ENCODE measurements around the gene DRD5. TPM values are rescaled to one million over a fixed set of nuclear protein-coding genes. Genes with fewer than 3 reads are reported as not detected.

Gene DRD5
- total RNA-seq, 2 experiments from 2014 or later: not detected

DNA sequence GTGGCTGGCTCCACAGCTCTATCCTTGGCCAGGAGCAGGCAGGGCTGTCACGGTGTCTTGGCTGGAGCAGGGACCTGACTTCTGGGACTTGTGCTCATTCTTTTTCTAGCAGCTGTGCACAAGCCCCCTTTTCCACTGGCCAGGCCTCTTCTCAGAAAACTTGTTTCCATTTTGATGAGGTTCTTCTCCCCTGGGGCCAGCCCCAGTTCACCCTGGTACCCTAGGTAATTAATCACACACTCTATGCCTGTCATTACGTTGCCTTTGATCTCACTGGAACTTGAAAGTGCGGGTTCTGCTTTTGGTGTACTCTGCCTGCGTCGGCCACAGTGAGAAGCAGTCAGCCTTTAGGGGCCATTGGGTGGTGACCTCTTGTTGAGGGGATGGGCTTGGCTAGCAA lies 26.6 kb downstream of the DRD5 start:
- intact Hi-C loops (cut with DNase I, micrococcal nuclease): no loop called here
- Histone ChIP-seq H3K4me1 (ENCODE audit: insufficient read depth, low read length) (no peaks in the 10 kb centered on the region), H3K4me3 (ENCODE audit: low read length) (no peak overlapping the region), H3K9me3 (ENCODE audit: control insufficient read depth in 1 of 2, insufficient read depth in 1 of 2, low read length in 2 of 2) (no peaks in the 10 kb centered on the region), H3K27ac (ENCODE audit: low read depth in 1 of 2, low read length in 2 of 2) (no peak overlapping the region), H3K27me3 (ENCODE audit: control insufficient read depth in 1 of 2, insufficient read depth in 2 of 2, low read length in 2 of 2) (no peaks in the 10 kb centered on the region), H3K36me3 (ENCODE audit: insufficient read depth, low read length) (no peaks in the 10 kb centered on the region)
- POLR2A ChIA-PET: no interaction called here
- Mint-ChIP-seq H3K27ac (no peak overlapping the region), H3K9me3 (no peaks in the 10 kb centered on the region), H3K27me3 (peaks cover 23% of the 10 kb centered on the region), H3K4me3 (no peak overlapping the region), H3K36me3 (ENCODE audit: low read depth) (no peaks in the 10 kb centered on the region), H3K4me1 (ENCODE audit: low read depth) (no peaks in the 10 kb centered on the region)
- no peak for ATAC-seq (ENCODE audit: poor library complexity)
- CTCF ChIA-PET: no interaction called here
- TF ChIP-seq, protein P1, sequence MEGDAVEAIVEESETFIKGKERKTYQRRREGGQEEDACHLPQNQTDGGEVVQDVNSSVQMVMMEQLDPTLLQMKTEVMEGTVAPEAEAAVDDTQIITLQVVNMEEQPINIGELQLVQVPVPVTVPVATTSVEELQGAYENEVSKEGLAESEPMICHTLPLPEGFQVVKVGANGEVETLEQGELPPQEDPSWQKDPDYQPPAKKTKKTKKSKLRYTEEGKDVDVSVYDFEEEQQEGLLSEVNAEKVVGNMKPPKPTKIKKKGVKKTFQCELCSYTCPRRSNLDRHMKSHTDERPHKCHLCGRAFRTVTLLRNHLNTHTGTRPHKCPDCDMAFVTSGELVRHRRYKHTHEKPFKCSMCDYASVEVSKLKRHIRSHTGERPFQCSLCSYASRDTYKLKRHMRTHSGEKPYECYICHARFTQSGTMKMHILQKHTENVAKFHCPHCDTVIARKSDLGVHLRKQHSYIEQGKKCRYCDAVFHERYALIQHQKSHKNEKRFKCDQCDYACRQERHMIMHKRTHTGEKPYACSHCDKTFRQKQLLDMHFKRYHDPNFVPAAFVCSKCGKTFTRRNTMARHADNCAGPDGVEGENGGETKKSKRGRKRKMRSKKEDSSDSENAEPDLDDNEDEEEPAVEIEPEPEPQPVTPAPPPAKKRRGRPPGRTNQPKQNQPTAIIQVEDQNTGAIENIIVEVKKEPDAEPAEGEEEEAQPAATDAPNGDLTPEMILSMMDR (IDR thresholded peaks at IDR 0.05): no peak
- no peak for DNase-seq

DNA sequence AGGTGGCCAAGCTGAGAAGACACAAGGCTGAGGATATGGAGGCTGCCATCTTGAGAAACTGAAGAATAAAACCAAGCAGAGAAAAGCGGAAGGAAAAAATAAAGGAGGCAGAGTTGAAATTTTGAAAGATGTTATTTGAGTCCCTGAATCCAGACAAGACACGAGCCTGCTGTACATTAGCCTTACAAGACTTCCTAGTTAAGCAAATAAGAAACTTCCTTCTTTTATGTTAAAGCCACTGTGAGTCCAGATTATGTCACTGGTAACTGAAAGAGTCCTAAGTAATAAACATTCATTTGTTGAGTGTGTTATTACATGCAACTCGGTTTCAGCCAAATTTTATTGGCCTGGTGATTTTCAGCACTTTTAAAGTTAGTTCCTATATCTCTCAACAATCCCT lies 30.4 kb downstream of the DRD5 start:
- H3K27me3 ChIP-seq (ENCODE audit: control insufficient read depth in 1 of 2, insufficient read depth in 2 of 2, low read length in 2 of 2): no peaks in the 10 kb centered on the region
- Mint-ChIP-seq H3K4me3 (no peak overlapping the region), H3K4me1 (ENCODE audit: low read depth) (no peaks in the 10 kb centered on the region), H3K27ac (no peak overlapping the region), H3K27me3 (peaks cover 16% of the 10 kb centered on the region), H3K36me3 (ENCODE audit: low read depth) (no peaks in the 10 kb centered on the region), H3K9me3 (no peaks in the 10 kb centered on the region)
- no peak overlapping the region for H3K27ac ChIP-seq (ENCODE audit: low read depth in 1 of 2, low read length in 2 of 2)
- DNase-seq (no peak), ATAC-seq (ENCODE audit: poor library complexity) (no peak)
- ChIA-PET CTCF (no interaction called here), POLR2A (no interaction called here)
- intact Hi-C loops (cut with DNase I, micrococcal nuclease): no loop called here
- no peaks in the 10 kb centered on the region for H3K4me1 ChIP-seq (ENCODE audit: insufficient read depth, low read length)
- no peaks in the 10 kb centered on the region for H3K9me3 ChIP-seq (ENCODE audit: control insufficient read depth in 1 of 2, insufficient read depth in 1 of 2, low read length in 2 of 2)
- TF ChIP-seq, protein P1 (IDR thresholded peaks at IDR 0.05): no peak
- no peak overlapping the region for H3K4me3 ChIP-seq (ENCODE audit: low read length)
- H3K36me3 ChIP-seq (ENCODE audit: insufficient read depth, low read length): no peaks in the 10 kb centered on the region

DNA sequence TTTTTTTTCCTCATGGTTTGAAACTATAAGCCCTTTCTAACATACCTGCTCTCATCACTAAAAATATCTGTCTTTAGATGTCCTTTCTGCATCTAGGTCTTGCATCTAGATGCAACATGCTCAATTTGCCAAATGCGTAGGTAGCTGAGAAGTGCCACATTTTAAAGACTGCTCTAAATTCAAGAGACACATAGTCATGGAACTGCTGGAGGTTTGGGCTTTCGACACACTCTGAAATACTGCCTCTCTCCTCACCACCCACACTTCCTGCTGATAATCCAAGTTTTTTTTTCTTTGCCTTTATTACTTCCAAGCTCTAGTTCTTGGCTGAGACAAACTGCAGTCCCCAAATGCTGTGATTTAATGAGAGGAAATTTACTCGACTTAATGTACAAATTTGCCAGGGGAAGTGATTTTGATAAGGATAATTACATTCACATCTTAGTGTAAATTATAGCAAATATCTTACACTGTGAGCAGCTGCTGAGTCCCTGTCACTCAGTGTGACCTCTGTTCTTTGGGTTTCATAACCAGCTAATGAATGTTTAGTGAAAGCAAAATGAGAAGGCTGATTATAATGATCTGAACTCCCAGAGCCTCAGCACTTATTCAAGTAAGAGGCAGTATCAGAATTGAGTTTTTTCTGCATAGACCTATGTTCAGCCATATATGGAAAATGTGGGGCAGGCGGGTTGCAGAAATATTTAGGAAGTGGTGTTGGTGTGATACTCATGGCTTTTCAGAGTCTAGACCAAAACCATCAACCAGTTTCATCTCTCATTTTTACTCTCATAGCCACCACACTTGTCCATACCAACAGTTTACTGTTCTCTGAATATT lies 31.3 kb downstream of the DRD5 start:
- Mint-ChIP-seq H3K4me3 (no peak overlapping the region), H3K9me3 (no peaks in the 10 kb centered on the region), H3K27me3 (peaks cover 19% of the 10 kb centered on the region), H3K27ac (no peak overlapping the region), H3K4me1 (ENCODE audit: low read depth) (no peaks in the 10 kb centered on the region), H3K36me3 (ENCODE audit: low read depth) (no peaks in the 10 kb centered on the region)
- no peak for ATAC-seq (ENCODE audit: poor library complexity)
- intact Hi-C loops (cut with DNase I, micrococcal nuclease): no loop called here
- no peaks in the 10 kb centered on the region for H3K27me3 ChIP-seq (ENCODE audit: control insufficient read depth in 1 of 2, insufficient read depth in 2 of 2, low read length in 2 of 2)
- ChIA-PET CTCF (no interaction called here), POLR2A (no interaction called here)
- H3K4me3 ChIP-seq (ENCODE audit: low read length): no peak overlapping the region
- DNase-seq: no peak
- TF ChIP-seq, protein P1 (IDR thresholded peaks at IDR 0.05): no peak
- H3K4me1 ChIP-seq (ENCODE audit: insufficient read depth, low read length): no peaks in the 10 kb centered on the region
- no peak overlapping the region for H3K27ac ChIP-seq (ENCODE audit: low read depth in 1 of 2, low read length in 2 of 2)
- H3K36me3 ChIP-seq (ENCODE audit: insufficient read depth, low read length): no peaks in the 10 kb centered on the region
- H3K9me3 ChIP-seq (ENCODE audit: control insufficient read depth in 1 of 2, insufficient read depth in 1 of 2, low read length in 2 of 2): no peaks in the 10 kb centered on the region
